Measurements from ENCODE around the gene POLR3F. TPM values are rescaled to one million over a fixed set of nuclear protein-coding genes. Genes with fewer than 3 reads are reported as not detected.

POLR3F gene, protein sequence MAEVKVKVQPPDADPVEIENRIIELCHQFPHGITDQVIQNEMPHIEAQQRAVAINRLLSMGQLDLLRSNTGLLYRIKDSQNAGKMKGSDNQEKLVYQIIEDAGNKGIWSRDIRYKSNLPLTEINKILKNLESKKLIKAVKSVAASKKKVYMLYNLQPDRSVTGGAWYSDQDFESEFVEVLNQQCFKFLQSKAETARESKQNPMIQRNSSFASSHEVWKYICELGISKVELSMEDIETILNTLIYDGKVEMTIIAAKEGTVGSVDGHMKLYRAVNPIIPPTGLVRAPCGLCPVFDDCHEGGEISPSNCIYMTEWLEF
- total RNA-seq: 8.1 TPM

DNA sequence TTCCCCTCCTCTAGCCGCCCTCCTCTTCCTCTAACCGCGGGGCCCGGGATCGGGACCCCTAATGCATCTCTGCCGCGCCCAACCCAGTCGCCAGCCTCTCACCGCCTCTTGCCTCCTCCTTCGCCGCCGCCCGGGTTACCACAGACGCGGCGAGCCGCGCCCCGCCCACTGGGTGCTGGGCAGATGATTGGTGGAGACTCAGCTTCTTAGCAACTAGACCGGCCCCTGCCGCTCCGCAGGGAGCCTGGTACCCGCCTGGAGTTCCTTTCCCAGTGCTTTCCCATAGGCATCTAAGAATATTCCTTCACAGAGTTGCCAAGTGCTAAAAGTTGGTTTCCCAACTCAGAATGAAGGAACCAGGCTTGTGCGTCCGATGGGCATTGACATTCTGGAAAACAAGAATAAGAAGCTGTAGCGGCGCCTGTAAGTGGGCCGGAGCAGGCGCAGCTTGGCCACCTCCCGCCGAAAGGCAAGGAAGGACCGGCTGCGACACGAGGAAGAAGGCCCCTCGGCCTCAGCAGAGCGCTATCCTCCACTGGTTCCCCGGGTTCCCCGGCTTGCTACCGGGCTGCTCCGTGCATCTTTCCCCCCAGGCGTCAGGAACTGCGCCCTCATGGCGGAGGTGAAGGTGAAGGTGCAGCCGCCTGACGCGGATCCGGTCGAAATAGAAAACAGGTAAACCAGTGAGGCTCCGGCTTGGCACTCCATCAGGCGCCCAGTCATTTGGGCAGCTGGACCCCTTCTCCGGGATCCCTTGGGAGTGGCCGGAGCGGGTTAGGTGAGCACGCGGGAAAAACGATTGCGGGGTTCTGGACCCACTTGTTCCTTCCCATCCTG, at the start of gene POLR3F, which contains the start of gene DZANK1:
TSS of gene POLR3F (plus strand) at position 497 of the 837 bp plus-strand sequence. CDS start at position 614, 117 bp downstream.
TSS of gene DZANK1 (minus strand) at position 137 of the 837 bp plus-strand sequence. CDS start 1,672 bp downstream, outside the sequence.
- peaks cover 20% of the 10 kb centered on the region for H3K4me1 ChIP-seq
- H3K27ac ChIP-seq: peak within 1 kb of the TSS; percentile 70
- peak in 1 of 2 donors; percentile 94 for DNase-seq (ENCODE audit: extremely low spot score in 2 of 2)
- no peaks in the 10 kb centered on the region for H3K27me3 ChIP-seq
- peak within 1 kb of the TSS; percentile 65 to 75 for H3K4me3 ChIP-seq
- TF ChIP-seq, protein P1, sequence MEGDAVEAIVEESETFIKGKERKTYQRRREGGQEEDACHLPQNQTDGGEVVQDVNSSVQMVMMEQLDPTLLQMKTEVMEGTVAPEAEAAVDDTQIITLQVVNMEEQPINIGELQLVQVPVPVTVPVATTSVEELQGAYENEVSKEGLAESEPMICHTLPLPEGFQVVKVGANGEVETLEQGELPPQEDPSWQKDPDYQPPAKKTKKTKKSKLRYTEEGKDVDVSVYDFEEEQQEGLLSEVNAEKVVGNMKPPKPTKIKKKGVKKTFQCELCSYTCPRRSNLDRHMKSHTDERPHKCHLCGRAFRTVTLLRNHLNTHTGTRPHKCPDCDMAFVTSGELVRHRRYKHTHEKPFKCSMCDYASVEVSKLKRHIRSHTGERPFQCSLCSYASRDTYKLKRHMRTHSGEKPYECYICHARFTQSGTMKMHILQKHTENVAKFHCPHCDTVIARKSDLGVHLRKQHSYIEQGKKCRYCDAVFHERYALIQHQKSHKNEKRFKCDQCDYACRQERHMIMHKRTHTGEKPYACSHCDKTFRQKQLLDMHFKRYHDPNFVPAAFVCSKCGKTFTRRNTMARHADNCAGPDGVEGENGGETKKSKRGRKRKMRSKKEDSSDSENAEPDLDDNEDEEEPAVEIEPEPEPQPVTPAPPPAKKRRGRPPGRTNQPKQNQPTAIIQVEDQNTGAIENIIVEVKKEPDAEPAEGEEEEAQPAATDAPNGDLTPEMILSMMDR (IDR thresholded peaks at IDR 0.05): no peak
- TF ChIP-seq POLR2AphosphoS5 (IDR thresholded peaks at IDR 0.05; ENCODE audit: insufficient read depth in 1 of 2, low read depth in 1 of 2) (peak; percentile 91 to 95), POLR2A (IDR thresholded peaks at IDR 0.05) (no peak)
- intact Hi-C loops (cut with DNase I): no loop called here
- H3K36me3 ChIP-seq: no peaks in the 10 kb centered on the region
- H3K9me3 ChIP-seq: no peaks in the 10 kb centered on the region

DNA sequence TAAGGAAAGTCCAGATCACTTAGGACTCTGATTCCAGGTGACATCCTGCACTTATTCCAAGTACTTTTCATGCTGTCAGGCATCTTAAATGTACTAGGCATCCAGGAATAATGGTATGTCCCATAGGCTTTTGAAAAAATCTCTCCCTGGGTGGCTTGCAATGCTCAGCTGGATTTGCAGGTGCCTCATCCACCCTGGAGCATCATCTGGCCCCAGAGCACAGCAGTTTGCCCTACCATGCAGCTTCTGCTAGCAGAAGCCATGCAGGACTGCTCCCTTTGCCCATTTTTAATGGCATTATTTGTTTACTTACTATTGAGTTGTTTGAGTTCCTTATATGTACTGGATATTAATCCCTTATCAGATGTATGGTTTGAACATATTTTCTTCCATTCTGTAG, 45.6 kb upstream of the POLR3F start:
- no peak for DNase-seq (ENCODE audit: extremely low spot score in 2 of 2)
- TF ChIP-seq, protein P1 (IDR thresholded peaks at IDR 0.05): no peak
- TF ChIP-seq POLR2A (IDR thresholded peaks at IDR 0.05) (no peak), POLR2AphosphoS5 (IDR thresholded peaks at IDR 0.05; ENCODE audit: insufficient read depth in 1 of 2, low read depth in 1 of 2) (no peak)
- no peaks in the 10 kb centered on the region for H3K4me1 ChIP-seq
- H3K36me3 ChIP-seq: no peaks in the 10 kb centered on the region
- H3K9me3 ChIP-seq: no peaks in the 10 kb centered on the region
- intact Hi-C loops (cut with DNase I): no loop called here
- no peak overlapping the region for H3K4me3 ChIP-seq
- no peaks in the 10 kb centered on the region for H3K27me3 ChIP-seq
- no peak overlapping the region for H3K27ac ChIP-seq

DNA sequence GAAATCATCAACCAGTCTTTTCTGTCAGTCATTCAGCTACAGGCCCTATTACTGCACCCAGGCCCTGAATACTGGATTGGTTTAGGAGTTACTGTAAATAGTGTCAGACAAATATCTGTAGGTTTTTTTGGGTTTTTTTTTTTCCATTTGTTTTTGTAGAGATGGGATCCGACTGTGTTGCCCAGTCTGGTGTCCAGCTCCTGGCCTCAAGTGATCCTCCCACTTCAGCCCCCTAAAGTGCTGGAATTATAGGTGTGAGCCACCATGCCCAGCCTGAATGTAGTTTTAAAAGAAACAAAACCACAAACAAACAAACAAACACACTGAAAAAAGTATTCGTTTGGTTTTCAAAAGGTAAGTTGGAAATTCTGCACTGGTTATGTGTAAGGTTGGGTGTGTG, 40.0 kb upstream of the POLR3F start:
- intact Hi-C loops (cut with DNase I): no loop called here
- H3K4me1 ChIP-seq: no peaks in the 10 kb centered on the region
- H3K36me3 ChIP-seq: no peaks in the 10 kb centered on the region
- H3K27me3 ChIP-seq: no peaks in the 10 kb centered on the region
- no peak overlapping the region for H3K4me3 ChIP-seq
- TF ChIP-seq, protein P1 (IDR thresholded peaks at IDR 0.05): no peak
- TF ChIP-seq POLR2AphosphoS5 (IDR thresholded peaks at IDR 0.05; ENCODE audit: insufficient read depth in 1 of 2, low read depth in 1 of 2) (no peak), POLR2A (IDR thresholded peaks at IDR 0.05) (no peak)
- no peak for DNase-seq (ENCODE audit: extremely low spot score in 2 of 2)
- H3K9me3 ChIP-seq: no peaks in the 10 kb centered on the region
- no peak overlapping the region for H3K27ac ChIP-seq

DNA sequence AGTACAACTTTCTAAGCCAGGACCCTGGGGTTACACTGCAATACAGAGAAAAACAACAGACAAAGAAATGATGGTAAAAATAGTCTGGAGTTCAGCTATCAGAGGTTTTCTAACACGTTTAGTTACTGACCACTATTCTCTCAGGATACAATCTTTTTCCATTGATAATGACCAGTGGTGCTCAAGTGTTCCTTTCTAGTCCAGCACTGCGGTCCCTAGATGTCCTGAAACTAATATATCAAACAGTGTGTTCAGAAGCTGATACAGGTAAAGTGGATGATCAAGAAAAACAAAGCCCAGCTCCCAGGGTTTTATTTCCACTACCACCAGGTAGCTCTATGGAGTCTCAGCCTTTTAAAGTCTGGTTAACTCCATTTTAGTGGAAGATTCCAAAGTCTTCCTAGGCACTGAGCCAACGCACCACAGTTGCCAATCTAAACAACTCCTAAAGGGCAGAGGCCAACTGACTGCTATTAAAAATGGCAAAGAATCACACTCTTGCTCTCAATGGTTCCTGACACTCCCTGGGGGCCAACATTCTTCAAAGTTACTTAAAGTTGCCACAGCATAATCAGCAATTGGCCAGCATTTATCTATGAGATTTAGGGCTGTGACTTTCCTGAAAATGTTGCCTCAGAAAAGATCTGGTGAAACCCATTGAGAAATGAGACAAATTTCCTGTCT, 38.6 kb upstream of the POLR3F start:
- Histone ChIP-seq H3K9me3 (no peaks in the 10 kb centered on the region), H3K27ac (no peak overlapping the region), H3K27me3 (no peaks in the 10 kb centered on the region), H3K4me1 (no peaks in the 10 kb centered on the region), H3K36me3 (no peaks in the 10 kb centered on the region), H3K4me3 (no peak overlapping the region)
- TF ChIP-seq, protein P1 (IDR thresholded peaks at IDR 0.05): no peak
- TF ChIP-seq POLR2AphosphoS5 (IDR thresholded peaks at IDR 0.05; ENCODE audit: insufficient read depth in 1 of 2, low read depth in 1 of 2): peak in 1 of 2 donors; percentile 36
- intact Hi-C loops (cut with DNase I): no loop called here
- no peak for DNase-seq (ENCODE audit: extremely low spot score in 2 of 2)

All from vagina (tissue), 2 donors.